ENCODE measurements around the gene DNM2. TPM values are rescaled to one million over a fixed set of nuclear protein-coding genes. Genes with fewer than 3 reads are reported as not detected.

DNM2 gene
- total RNA-seq, 1 donor from 2014 or later, result 74.6 TPM

Other genes starting within 250 kb of the DNM2 start
- gene KEAP1, start 214.7 kb upstream of the DNM2 start, total RNA-seq, result 61.9 and 87.7 TPM in 2 replicates
- gene S1PR5, start 200.6 kb upstream of the DNM2 start, total RNA-seq, result under 0.01 TPM in 2 replicates
- 5.0 and 7.0 TPM in 2 replicates for gene ATG4D, start 174.2 kb upstream of the DNM2 start, total RNA-seq
- gene KRI1, start 152.1 kb upstream of the DNM2 start, total RNA-seq, result 4.1 and 6.0 TPM in 2 replicates
- gene CDKN2D, start 149.1 kb upstream of the DNM2 start, total RNA-seq, result 4.1 and 6.5 TPM in 2 replicates
- gene AP1M2, start 130.8 kb upstream of the DNM2 start, total RNA-seq, result not detected in 2 replicates
- 37.9 and 71.8 TPM in 2 replicates for gene SLC44A2, start 92.5 kb upstream of the DNM2 start, total RNA-seq
- gene ILF3, start 63.7 kb upstream of the DNM2 start, total RNA-seq, result 57.7 and 71.3 TPM in 2 replicates
- 17.7 and 20.0 TPM in 2 replicates for gene QTRT1, start 16.6 kb upstream of the DNM2 start, total RNA-seq
- 32.3 and 44.0 TPM in 2 replicates for gene TMED1, start 118.1 kb downstream of the DNM2 start, total RNA-seq
- gene C19orf38, start 130.3 kb downstream of the DNM2 start, total RNA-seq, result 0.20 TPM in 1 of 2 replicates, not detected in the other
- gene CARM1, start 153.5 kb downstream of the DNM2 start, total RNA-seq, result 16.7 and 17.4 TPM in 2 replicates
- gene YIPF2, start 210.6 kb downstream of the DNM2 start, total RNA-seq, result 54.9 and 81.3 TPM in 2 replicates
- 24.0 and 32.7 TPM in 2 replicates for gene TIMM29, start 210.7 kb downstream of the DNM2 start, total RNA-seq
- 43.2 and 46.8 TPM in 2 replicates for gene SMARCA4, start 243.0 kb downstream of the DNM2 start, total RNA-seq